A549 (cell line): ENCODE measurements around the gene CAMTA1. TPM values are rescaled to one million over a fixed set of nuclear protein-coding genes. Genes with fewer than 3 reads are reported as not detected.
"Not testable (repeated sequence)": the region's sequence is repeated elsewhere in the genome, so short reads cannot be mapped to it uniquely, and the experiment has no call there.

Source experiments
- ATAC-seq, 2 experiments: fragments of 200-7000 bp in 1 of 2; fragments of >200 bp in 1 of 2; cut with Nextera tagmentation in 1 of 2; cut with Tn5 transposase in 1 of 2; 3 replicates each; pipeline versions ENCODE4 v1.8.0 to v1.9.1; 2018 to 2020; ENCODE audit warnings: mild to moderate bottlenecking in 1 of 2, moderate library complexity in 1 of 2
- CTCF ChIA-PET: fragments of 300-600 bp; sonication (Branson Sonifier 250); formaldehyde crosslinking; extraction: SDS; loops from one replicate; lab custom pipeline; 2021; ENCODE audit warnings: antibody characterized with exemption, inconsistent platforms; lab: Yijun Ruan, JAX
- POLR2A ChIA-PET: fragments of 350-600 bp; formaldehyde crosslinking; extraction: SDS; loops from one replicate; lab custom pipeline; 2021; ENCODE audit warnings: antibody characterized with exemption, inconsistent platforms; lab: Yijun Ruan, JAX
- DNase-seq, 2 experiments: peaks; one replicate each; pipeline versions ENCODE4 v3.0.0 to v3.0.0-alpha.2; 2011 to 2016; ENCODE audit warnings: low read depth in 1 of 2, low spot score in 1 of 2
- FAIRE-seq: peaks from 2 replicates; lab custom pipeline; 2011; peaks lifted over from hg19 to GRCh38; lab: Jason Lieb, UNC
- H3K27ac ChIP-seq, 2 experiments: fragments of >200 bp; sonication (Bioruptor Twin); formaldehyde crosslinking; 3 replicates each; pipeline ENCODE4 v1.5.1; 2016 to 2017
- H3K4me1 ChIP-seq: fragments of >200 bp; sonication (Bioruptor Twin); formaldehyde crosslinking; 3 replicates; pipeline ENCODE4 v1.6.1; 2016
- H3K4me2 ChIP-seq: fragments of >200 bp; sonication (Bioruptor Twin); formaldehyde crosslinking; 3 replicates; pipeline ENCODE4 v1.6.1; 2016
- H3K4me3 ChIP-seq: fragments of >200 bp; sonication (Bioruptor Twin); formaldehyde crosslinking; 3 replicates; pipeline ENCODE4 v1.5.1; 2016
- H3K9me3 ChIP-seq: fragments of >200 bp; sonication (Bioruptor Twin); formaldehyde crosslinking; 3 replicates; pipeline ENCODE4 v1.6.1; 2016
- CBX2 ChIP-seq: fragments of 200-600 bp; sonication (generic); IDR thresholded peaks from 2 replicates; pipeline ENCODE4 v1.6.1; 2016; ENCODE audit warnings: low read depth, mild to moderate bottlenecking, borderline replicate concordance
- CEBPB ChIP-seq, 2 experiments: fragments of >200 bp in 1 of 2; sonication (Bioruptor Twin) in 1 of 2; formaldehyde crosslinking in 1 of 2; IDR thresholded peaks; 2 replicates each; pipeline ENCODE4 v1.6.1; 2012 to 2016
- CHD4 ChIP-seq: fragments of 200-600 bp; sonication (generic); IDR thresholded peaks from 2 replicates; pipeline ENCODE4 v1.6.1; 2016; ENCODE audit warnings: antibody characterized with exemption, mild to moderate bottlenecking, borderline replicate concordance
- CTCF ChIP-seq: fragments of >200 bp; sonication (Bioruptor Twin); formaldehyde crosslinking; IDR thresholded peaks from 3 replicates; pipeline ENCODE4 v1.5.1; 2016
- E2F6 ChIP-seq: IDR thresholded peaks from 2 replicates; pipeline ENCODE4 v1.6.1; 2012; ENCODE audit warnings: low read depth, borderline replicate concordance
- FOSB ChIP-seq: fragments of 250-450 bp; sonication (Bioruptor Pico); IDR thresholded peaks from 2 replicates; pipeline ENCODE4 v1.5.0; 2020; ENCODE audit warnings: mild to moderate bottlenecking, moderate library complexity
- HDAC2 ChIP-seq: fragments of 200-600 bp; sonication (generic); IDR thresholded peaks from 2 replicates; pipeline ENCODE4 v1.6.1; 2016
- HEYL ChIP-seq: fragments of 250-450 bp; sonication (Bioruptor Pico); IDR thresholded peaks from 2 replicates; pipeline ENCODE4 v1.8.0; 2021; ENCODE audit warnings: mild to moderate bottlenecking, moderate library complexity
- HMGXB4 ChIP-seq: fragments of 250-450 bp; sonication (Bioruptor Pico); IDR thresholded peaks from 2 replicates; pipeline ENCODE4 v1.5.0; 2021; ENCODE audit warnings: mild to moderate bottlenecking, moderate library complexity, borderline replicate concordance
- HOXA7 ChIP-seq: fragments of 250-450 bp; sonication (Bioruptor Pico); IDR thresholded peaks from 2 replicates; pipeline ENCODE4 v1.5.0; 2020; ENCODE audit warnings: mild to moderate bottlenecking, moderate library complexity
- JUNB ChIP-seq: fragments of >200 bp; sonication (Bioruptor Twin); formaldehyde crosslinking; IDR thresholded peaks from 2 replicates; pipeline ENCODE4 v1.6.1; 2016
- KDM1A ChIP-seq: fragments of 200-600 bp; sonication (generic); IDR thresholded peaks from 2 replicates; pipeline ENCODE4 v1.6.1; 2016; ENCODE audit warnings: low read depth, mild to moderate bottlenecking
- MAX ChIP-seq: IDR thresholded peaks from 2 replicates; pipeline ENCODE4 v1.6.1; 2012
- NR3C1 ChIP-seq: fragments of >200 bp; sonication (Bioruptor Twin); formaldehyde crosslinking; IDR thresholded peaks from 3 replicates; pipeline ENCODE4 v1.6.1; 2017
- POLR2A ChIP-seq: IDR thresholded peaks from 2 replicates; pipeline ENCODE4 v1.6.1; 2012; ENCODE audit warnings: mild to moderate bottlenecking, low read length
- POLR2AphosphoS2 ChIP-seq: conservative IDR thresholded peaks from 2 replicates; pipeline ENCODE4 v1.6.1; 2012; ENCODE audit warnings: low read length, improper control_type of control experiment, inconsistent platforms
- REST ChIP-seq: fragments of 200-600 bp; sonication (generic); IDR thresholded peaks from 2 replicates; pipeline ENCODE4 v1.6.1; 2016; ENCODE audit warnings: antibody characterized with exemption, mild to moderate bottlenecking, moderate library complexity
- RFX5 ChIP-seq: fragments of 450-650 bp; IDR thresholded peaks from 2 replicates; pipeline ENCODE4 v1.7.1; 2014; ENCODE audit warnings: antibody characterized with exemption, mild to moderate bottlenecking, moderate library complexity
- SMC3 ChIP-seq: fragments of >200 bp; sonication (Bioruptor Twin); formaldehyde crosslinking; IDR thresholded peaks from 3 replicates; pipeline ENCODE4 v1.6.1; 2018; ENCODE audit warnings: inconsistent platforms
- SREBF2 ChIP-seq: fragments of 450-650 bp; IDR thresholded peaks from 2 replicates; pipeline ENCODE4 v1.6.1; 2014; ENCODE audit warnings: mild to moderate bottlenecking, moderate library complexity
- TP53 ChIP-seq: fragments of 250-450 bp; sonication (Bioruptor Pico); IDR thresholded peaks from 2 replicates; pipeline ENCODE4 v1.5.0; 2021; ENCODE audit warnings: mild to moderate bottlenecking, moderate library complexity
- ZFP36 ChIP-seq: fragments of 450-650 bp; IDR thresholded peaks from 2 replicates; pipeline ENCODE4 v1.6.1; 2014; ENCODE audit warnings: borderline replicate concordance; ENCODE audit not compliant: partially characterized antibody
- ZSCAN20 ChIP-seq: fragments of 250-450 bp; sonication (Bioruptor Pico); IDR thresholded peaks from 2 replicates; pipeline ENCODE4 v1.8.0; 2022; ENCODE audit warnings: mild to moderate bottlenecking, moderate library complexity
- WGBS: methylation state at CpG from one replicate; pipeline ENCODE4 v1.1.6; 2017; ENCODE audit errors: missing lambda C conversion rate; 5-methylcytosine and 5-hydroxymethylcytosine counted together
- polyA plus RNA-seq, 4 experiments: library from polyadenylated mRNA; depleted of rRNA in 3 of 4; stranded (reverse); fragments of >200 nt; fragmentation: RNase III in 1 of 4; extraction: RNeasy Plus Mini Kit Qiagen cat#74134 plus additional on column Dnase treatment in 1 of 4; gene quantifications; 2 replicates in 3 of 4; 3 replicates in 1 of 4; pipeline ENCODE4 v1.2.3, GENCODE V29; 2011 to 2017

CAMTA1 gene
- polyA plus RNA-seq, 2 of the 4 experiments (the other 2 are of a cell fraction): 58.8 to 75.0 TPM

- ChIA-PET CTCF (interaction anchor here (0.9 to 1.7 kb wide), 3 partner anchors 15 to 118 kb away, joined by 3 to 4 read pairs (median 3); partner anchors contain the start of gene VAMP3), POLR2A (no interaction called here)
- H3K4me2 ChIP-seq: no peak overlapping the region
- peaks cover 9% of the 10 kb centered on the region; the same call in 2 of the 3 replicates for H3K9me3 ChIP-seq
- TF ChIP-seq JUNB: no peak
- no peak for TF ChIP-seq CEBPB (IDR thresholded peaks at IDR 0.05)
- TF ChIP-seq CBX2: no peak
- no peak for TF ChIP-seq POLR2AphosphoS2
- TF ChIP-seq HEYL: no peak
- no peak for TF ChIP-seq SREBF2
- no peak for TF ChIP-seq HDAC2
- TF ChIP-seq HOXA7 (CRISPR knock-in tag): no peak
- no peak for TF ChIP-seq E2F6
- TF ChIP-seq POLR2A: no peak
- TF ChIP-seq NR3C1: no peak
- DNase-seq (no peak), FAIRE-seq (no peak), ATAC-seq (no peak)
- H3K4me1 ChIP-seq: peaks cover 4% of the 10 kb centered on the region; the same call in 2 of the 3 replicates
- no peak overlapping the region for H3K4me3 ChIP-seq
- H3K27ac ChIP-seq: no peak overlapping the region
- WGBS: 72% methylated on average over 5 of the region's 5 CpGs
Observed at GRCh38 chr1:7786795-7787194, 1001.5 kb downstream of the CAMTA1 start.

- Histone ChIP-seq H3K4me3 (no peak overlapping the region), H3K9me3 (peaks cover 9% of the 10 kb centered on the region; the same call in 2 of the 3 replicates), H3K27ac (no peak overlapping the region), H3K4me1 (peaks cover 1% of the 10 kb centered on the region; the same call in 1 of the 3 replicates), H3K4me2 (no peak overlapping the region)
- FAIRE-seq (no peak), DNase-seq (no peak), ATAC-seq (no peak)
- ChIA-PET POLR2A (no interaction called here), CTCF (interaction anchor here (1.2 to 1.3 kb wide), 2 partner anchors 37 to 121 kb away, joined by 3 to 4 read pairs; no protein-coding TSS in a partner anchor)
- TF ChIP-seq CHD4: no peak
- TF ChIP-seq ZSCAN20 (CRISPR knock-in tag): no peak
- TF ChIP-seq ZFP36: no peak
- no peak for TF ChIP-seq REST
- TF ChIP-seq RFX5: no peak
- TF ChIP-seq MAX: no peak
- TF ChIP-seq HEYL: no peak
- no peak for TF ChIP-seq CTCF
- TF ChIP-seq TP53 (CRISPR knock-in tag): no peak
- no peak for TF ChIP-seq FOSB (CRISPR knock-in tag)
- TF ChIP-seq KDM1A: no peak
- TF ChIP-seq HMGXB4 (CRISPR knock-in tag): no peak
- no peak for TF ChIP-seq SMC3
- no peak for TF ChIP-seq POLR2A
- 95% methylated on average over 5 of the region's 5 CpGs for WGBS
Observed at GRCh38 chr1:7789828-7790227, 1004.6 kb downstream of the CAMTA1 start.

- H3K4me2 ChIP-seq, FAIRE-seq, H3K9me3 ChIP-seq, DNase-seq, H3K4me3 ChIP-seq, POLR2A ChIA-PET, H3K4me1 ChIP-seq, ATAC-seq, H3K27ac ChIP-seq: not testable (repeated sequence)
- CTCF ChIA-PET: interaction anchor here (0.7 to 1.3 kb wide), 3 partner anchors 19 to 158 kb away, joined by 3 to 4 read pairs (median 3); no protein-coding TSS in a partner anchor
- WGBS: 89% methylated on average over 3 of the region's 3 CpGs
Observed at GRCh38 chr1:7791027-7791426, 1005.8 kb downstream of the CAMTA1 start.
